ENCODE results near the gene RRP1.

The RRP1 gene

DNA sequence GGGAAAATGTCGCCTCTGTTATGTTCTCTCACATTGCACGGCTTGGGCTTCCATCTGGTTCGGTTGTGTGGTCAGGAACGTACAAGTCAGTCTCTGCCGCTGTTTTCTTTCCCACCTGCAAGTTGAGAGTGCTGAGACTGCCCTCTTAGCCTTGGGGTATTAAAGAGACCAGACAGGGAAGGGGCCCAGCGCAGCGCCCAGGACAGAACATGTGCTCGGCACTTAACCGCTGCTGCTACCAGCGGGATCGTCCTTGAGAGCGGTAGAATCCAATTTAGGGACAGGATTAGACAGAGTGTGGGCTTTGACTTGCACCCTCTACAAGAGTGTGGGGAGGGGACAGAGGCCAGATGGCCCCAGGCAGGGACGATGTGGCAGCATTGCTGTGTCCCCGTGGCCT is 57.9 kb downstream of the RRP1 start:
- H3K36me3 ChIP-seq (ENCODE audit: insufficient read depth, low read length): no peaks in the 10 kb centered on the region
- H3K9me3 ChIP-seq (ENCODE audit: low read depth, low read length): no peaks in the 10 kb centered on the region
- TF ChIP-seq FOXP2 (optimal IDR thresholded peaks at IDR 0.05; ENCODE audit: control extremely low read depth, extremely low read length, insufficient read depth) (no peak), POLR2AphosphoS5 (IDR thresholded peaks at IDR 0.05; ENCODE audit: borderline replicate concordance, low read depth, low read length) (no peak), EZH2 (IDR thresholded peaks at IDR 0.05) (no peak)
- no peak for DNase-seq (ENCODE audit: low read depth, low spot score)
- no peak overlapping the region for H3K9ac ChIP-seq (ENCODE audit: insufficient read length)
- H3K4me3 ChIP-seq: no peak overlapping the region
- H3K27ac ChIP-seq: no peak overlapping the region

GRCh38 chr21:43848771-43849170 is 59.4 kb downstream of the RRP1 start:
- Histone ChIP-seq H3K4me3 (no peak overlapping the region), H3K9me3 (ENCODE audit: low read depth, low read length) (no peaks in the 10 kb centered on the region), H3K27ac (no peak overlapping the region), H3K36me3 (ENCODE audit: insufficient read depth, low read length) (no peaks in the 10 kb centered on the region), H3K9ac (ENCODE audit: insufficient read length) (no peak overlapping the region)
- no peak for TF ChIP-seq FOXP2 (optimal IDR thresholded peaks at IDR 0.05; ENCODE audit: control extremely low read depth, extremely low read length, insufficient read depth)
- no peak for TF ChIP-seq POLR2AphosphoS5 (IDR thresholded peaks at IDR 0.05; ENCODE audit: borderline replicate concordance, low read depth, low read length)
- no peak for TF ChIP-seq EZH2 (IDR thresholded peaks at IDR 0.05)
- no peak for DNase-seq (ENCODE audit: low read depth, low spot score)

GRCh38 chr21:43849532-43850299 is 60.3 kb downstream of the RRP1 start:
- no peak overlapping the region for H3K27ac ChIP-seq
- H3K36me3 ChIP-seq (ENCODE audit: insufficient read depth, low read length): no peaks in the 10 kb centered on the region
- TF ChIP-seq POLR2AphosphoS5 (IDR thresholded peaks at IDR 0.05; ENCODE audit: borderline replicate concordance, low read depth, low read length): no peak
- no peak for TF ChIP-seq EZH2 (IDR thresholded peaks at IDR 0.05)
- no peak for TF ChIP-seq FOXP2 (optimal IDR thresholded peaks at IDR 0.05; ENCODE audit: control extremely low read depth, extremely low read length, insufficient read depth)
- H3K9me3 ChIP-seq (ENCODE audit: low read depth, low read length): no peaks in the 10 kb centered on the region
- DNase-seq (ENCODE audit: low read depth, low spot score): no peak
- H3K9ac ChIP-seq (ENCODE audit: insufficient read length): no peak overlapping the region
- H3K4me3 ChIP-seq: no peak overlapping the region

DNA sequence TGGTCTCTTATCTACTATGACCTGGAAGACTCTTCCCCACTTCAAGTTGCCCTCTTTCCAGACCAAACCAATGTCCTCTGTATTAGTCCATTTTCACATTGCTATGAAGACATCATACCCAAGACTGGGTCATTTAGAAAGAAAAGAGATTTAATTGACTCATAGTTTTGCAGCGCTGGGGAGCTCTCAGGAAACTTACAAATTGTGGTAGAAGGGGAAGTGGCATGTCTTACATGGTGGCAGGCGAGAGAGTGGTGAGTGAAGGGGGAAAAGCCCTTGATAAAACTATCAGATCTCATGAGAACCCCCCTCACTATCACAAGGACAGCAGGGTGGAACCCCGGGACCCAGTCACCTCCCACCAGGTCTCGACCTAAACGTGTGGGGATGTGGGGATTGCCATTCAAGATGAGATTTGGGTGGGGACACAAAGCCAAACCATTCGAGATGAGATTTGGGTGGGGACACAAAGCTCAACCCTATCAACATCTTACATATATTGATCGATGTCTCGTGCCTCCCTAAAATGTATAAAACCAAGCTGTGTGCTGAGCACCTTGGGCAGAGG is 61.4 kb downstream of the RRP1 start:
- Histone ChIP-seq H3K9me3 (ENCODE audit: low read depth, low read length) (no peaks in the 10 kb centered on the region), H3K9ac (ENCODE audit: insufficient read length) (no peak overlapping the region), H3K4me3 (no peak overlapping the region), H3K27ac (no peak overlapping the region), H3K36me3 (ENCODE audit: insufficient read depth, low read length) (no peaks in the 10 kb centered on the region)
- TF ChIP-seq FOXP2 (optimal IDR thresholded peaks at IDR 0.05; ENCODE audit: control extremely low read depth, extremely low read length, insufficient read depth) (no peak), POLR2AphosphoS5 (IDR thresholded peaks at IDR 0.05; ENCODE audit: borderline replicate concordance, low read depth, low read length) (no peak), EZH2 (IDR thresholded peaks at IDR 0.05) (no peak)
- DNase-seq (ENCODE audit: low read depth, low spot score): no peak

GRCh38 chr21:43851593-43851992 is 62.2 kb downstream of the RRP1 start:
- H3K36me3 ChIP-seq (ENCODE audit: insufficient read depth, low read length): no peaks in the 10 kb centered on the region
- no peak overlapping the region for H3K27ac ChIP-seq
- no peak for DNase-seq (ENCODE audit: low read depth, low spot score)
- H3K9me3 ChIP-seq (ENCODE audit: low read depth, low read length): no peaks in the 10 kb centered on the region
- no peak overlapping the region for H3K9ac ChIP-seq (ENCODE audit: insufficient read length)
- TF ChIP-seq POLR2AphosphoS5 (IDR thresholded peaks at IDR 0.05; ENCODE audit: borderline replicate concordance, low read depth, low read length) (no peak), FOXP2 (optimal IDR thresholded peaks at IDR 0.05; ENCODE audit: control extremely low read depth, extremely low read length, insufficient read depth) (no peak), EZH2 (IDR thresholded peaks at IDR 0.05) (no peak)
- H3K4me3 ChIP-seq: no peak overlapping the region

- H3K4me3 ChIP-seq: no peak overlapping the region
- H3K9ac ChIP-seq (ENCODE audit: insufficient read length): no peak overlapping the region
- no peaks in the 10 kb centered on the region for H3K9me3 ChIP-seq (ENCODE audit: low read depth, low read length)
- H3K27ac ChIP-seq: no peak overlapping the region
- no peak for DNase-seq (ENCODE audit: low read depth, low spot score)
- TF ChIP-seq EZH2 (IDR thresholded peaks at IDR 0.05): no peak
- H3K36me3 ChIP-seq (ENCODE audit: insufficient read depth, low read length): no peaks in the 10 kb centered on the region
These were observed 64.7 kb downstream of the RRP1 start for GRCh38 chr21:43853851-43854772.

All from SK-N-MC (cell line).